RWPE1 (cell line): ENCODE data around the gene BLID.

Experiments used
- CTCF ChIA-PET: fragments of 350-600 bp; sonication (Branson Sonifier 250); formaldehyde crosslinking; extraction: SDS; loops from one replicate; lab custom pipeline; 2021; lab: Yijun Ruan, JAX
- POLR2A ChIA-PET: fragments of 400-600 bp; formaldehyde crosslinking; extraction: SDS; loops from one replicate; lab custom pipeline; 2020; ENCODE audit warnings: antibody characterized with exemption; ENCODE audit not compliant: low non-redundant PET; lab: Yijun Ruan, JAX
- DNase-seq: peaks from one replicate; pipeline ENCODE4 v3.0.0; 2012; ENCODE audit warnings: low spot score
- H3K27ac ChIP-seq: fragments of 450-650 bp; 2 replicates; pipeline ENCODE4 v1.5.1; 2017
- TF ChIP-seq, protein P1 (sequence below): fragments of 450-650 bp; conservative IDR thresholded peaks from 2 replicates; pipeline ENCODE4 v1.5.1; 2017; ENCODE audit warnings: low read depth, mild to moderate bottlenecking

Gene BLID

DNA sequence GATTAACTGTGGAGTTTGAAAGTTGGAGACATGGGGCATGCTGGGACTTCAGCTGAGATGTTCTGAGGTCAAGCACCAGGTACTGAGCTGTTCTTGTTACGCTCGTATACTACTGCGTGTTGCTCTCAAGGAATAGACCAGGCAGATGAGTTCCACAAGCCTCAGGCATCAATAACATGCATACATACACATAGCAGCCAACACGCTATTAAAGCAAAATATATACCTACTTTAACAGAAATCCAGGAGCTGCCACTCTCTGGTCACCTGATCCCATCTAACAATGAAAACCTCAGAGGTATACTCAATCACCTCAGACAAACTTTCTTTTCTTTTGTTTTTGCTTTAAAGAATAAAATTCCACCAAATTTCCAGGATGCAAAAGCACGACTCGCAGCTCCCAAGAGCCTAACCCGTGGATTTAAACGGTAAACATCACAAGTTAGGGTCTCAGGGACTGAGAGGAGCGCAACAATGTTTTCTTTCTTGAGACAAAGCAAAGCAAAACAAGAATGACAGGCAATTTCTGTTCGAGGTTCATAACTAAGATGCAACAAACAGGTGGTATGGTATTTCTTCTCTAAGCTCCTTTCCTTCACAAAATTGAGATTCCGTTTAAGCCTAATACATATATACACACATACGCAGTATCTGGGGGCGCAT lies 16.5 kb downstream of the BLID start:
- ChIA-PET POLR2A (no interaction called here), CTCF (no interaction called here)
- TF ChIP-seq, protein P1, sequence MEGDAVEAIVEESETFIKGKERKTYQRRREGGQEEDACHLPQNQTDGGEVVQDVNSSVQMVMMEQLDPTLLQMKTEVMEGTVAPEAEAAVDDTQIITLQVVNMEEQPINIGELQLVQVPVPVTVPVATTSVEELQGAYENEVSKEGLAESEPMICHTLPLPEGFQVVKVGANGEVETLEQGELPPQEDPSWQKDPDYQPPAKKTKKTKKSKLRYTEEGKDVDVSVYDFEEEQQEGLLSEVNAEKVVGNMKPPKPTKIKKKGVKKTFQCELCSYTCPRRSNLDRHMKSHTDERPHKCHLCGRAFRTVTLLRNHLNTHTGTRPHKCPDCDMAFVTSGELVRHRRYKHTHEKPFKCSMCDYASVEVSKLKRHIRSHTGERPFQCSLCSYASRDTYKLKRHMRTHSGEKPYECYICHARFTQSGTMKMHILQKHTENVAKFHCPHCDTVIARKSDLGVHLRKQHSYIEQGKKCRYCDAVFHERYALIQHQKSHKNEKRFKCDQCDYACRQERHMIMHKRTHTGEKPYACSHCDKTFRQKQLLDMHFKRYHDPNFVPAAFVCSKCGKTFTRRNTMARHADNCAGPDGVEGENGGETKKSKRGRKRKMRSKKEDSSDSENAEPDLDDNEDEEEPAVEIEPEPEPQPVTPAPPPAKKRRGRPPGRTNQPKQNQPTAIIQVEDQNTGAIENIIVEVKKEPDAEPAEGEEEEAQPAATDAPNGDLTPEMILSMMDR = no peak
- H3K27ac ChIP-seq = no peak overlapping the region
- DNase-seq = no peak

DNA sequence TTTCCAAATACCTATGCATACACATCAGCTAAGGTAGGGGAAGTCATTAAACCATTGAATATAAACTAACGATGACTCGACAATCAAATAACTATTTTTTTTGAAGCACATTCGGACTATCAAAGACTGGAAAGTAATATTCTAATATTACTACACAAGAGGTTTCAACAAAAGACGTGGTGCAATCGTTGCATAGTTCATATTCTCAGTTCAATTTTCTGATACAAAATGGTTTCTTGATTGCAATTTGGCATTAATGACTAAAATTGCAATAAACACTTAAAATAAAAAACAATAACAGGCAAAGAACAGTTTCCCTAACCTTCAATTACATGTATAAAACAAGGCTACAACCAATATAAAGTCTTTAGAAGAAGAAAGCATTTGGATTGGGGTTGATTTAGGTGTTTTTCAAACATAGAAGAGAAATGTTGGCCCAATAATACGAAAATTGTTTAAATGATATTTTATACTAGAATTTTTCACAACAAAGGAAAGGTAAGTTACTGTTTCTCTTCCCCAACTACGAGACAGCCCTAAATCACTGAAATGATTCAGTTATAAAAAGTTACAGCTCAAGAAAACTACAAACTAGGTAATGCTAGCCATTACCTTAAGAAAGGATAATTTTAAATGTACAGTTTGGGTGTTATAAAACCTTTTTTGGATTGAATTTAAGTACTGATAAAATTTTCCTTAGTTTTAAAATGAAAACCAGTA lies 17.6 kb downstream of the BLID start:
- POLR2A ChIA-PET = no interaction called here
- TF ChIP-seq, protein P1 = no peak
- CTCF ChIA-PET = no interaction called here
- no peak overlapping the region for H3K27ac ChIP-seq
- DNase-seq = no peak

DNA sequence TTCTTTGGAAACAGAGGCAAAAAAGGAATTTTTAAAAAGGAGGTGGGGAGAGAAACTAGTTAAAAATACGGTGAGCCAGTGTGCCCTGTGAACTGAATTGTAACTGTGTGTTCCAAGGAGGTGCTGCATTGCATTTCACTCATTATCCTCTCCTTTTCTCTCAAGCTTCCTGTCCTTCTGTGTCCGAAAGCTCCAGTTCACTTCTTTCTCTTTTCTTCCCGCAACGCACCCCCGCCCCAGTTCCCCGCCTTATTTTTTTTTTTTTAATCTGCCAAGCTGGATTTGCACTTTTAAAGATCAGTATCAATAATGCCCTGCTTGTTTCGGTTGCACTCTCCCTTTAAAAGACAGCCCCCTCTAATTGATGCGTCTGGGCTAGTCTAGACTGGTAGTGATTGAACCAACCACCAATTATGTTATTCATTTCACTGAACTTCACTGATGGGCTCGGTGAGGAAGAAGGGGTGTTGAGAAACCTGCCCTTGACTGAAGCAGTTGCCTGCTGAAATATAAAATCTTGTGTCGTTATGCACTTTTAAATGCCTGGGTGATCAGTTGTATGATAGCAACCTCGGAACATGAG lies 18.5 kb downstream of the BLID start:
- DNase-seq = peak; percentile 28
- POLR2A ChIA-PET = no interaction called here
- CTCF ChIA-PET = no interaction called here
- TF ChIP-seq, protein P1 = no peak
- H3K27ac ChIP-seq = no peak overlapping the region

DNA sequence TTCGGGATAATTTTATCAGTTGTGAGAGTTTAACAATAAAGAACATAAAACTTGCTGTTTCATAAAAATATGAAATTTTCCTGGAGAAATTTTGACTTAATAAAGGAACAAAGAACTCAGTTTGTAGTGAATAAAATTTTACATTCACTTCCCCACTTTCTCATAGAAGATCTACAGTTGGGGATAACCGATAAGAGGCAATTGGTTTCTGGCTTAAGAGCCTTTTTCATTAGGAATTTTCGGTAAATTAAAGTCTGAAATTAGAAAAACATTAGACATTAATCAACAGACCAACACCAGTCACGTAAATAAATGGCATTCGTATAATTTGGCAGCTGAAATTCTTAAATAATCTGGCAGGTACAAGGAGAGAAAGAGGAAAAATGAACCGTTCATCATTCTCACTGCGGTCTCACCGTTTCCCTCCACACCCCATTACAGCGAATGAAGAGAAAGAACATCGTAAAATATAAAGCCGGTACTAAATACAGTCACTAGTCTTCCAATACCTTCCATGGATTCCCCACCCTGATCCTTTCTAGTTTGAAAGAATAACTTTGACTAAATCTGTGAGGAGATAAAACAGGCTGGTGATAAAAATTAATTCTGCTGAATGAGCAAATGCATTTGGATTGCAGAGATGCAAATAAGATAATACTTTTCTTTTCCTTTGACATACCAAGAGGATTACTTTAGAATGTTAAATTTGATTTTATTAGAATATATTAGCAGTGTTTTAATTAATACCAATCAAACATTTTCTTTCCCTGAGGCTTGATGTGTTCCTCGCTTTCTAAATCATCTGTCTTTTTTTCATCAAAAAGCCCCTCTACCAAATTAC lies 19.5 kb downstream of the BLID start:
- no peak for DNase-seq
- TF ChIP-seq, protein P1 = no peak
- ChIA-PET CTCF (no interaction called here), POLR2A (no interaction called here)
- no peak overlapping the region for H3K27ac ChIP-seq

DNA sequence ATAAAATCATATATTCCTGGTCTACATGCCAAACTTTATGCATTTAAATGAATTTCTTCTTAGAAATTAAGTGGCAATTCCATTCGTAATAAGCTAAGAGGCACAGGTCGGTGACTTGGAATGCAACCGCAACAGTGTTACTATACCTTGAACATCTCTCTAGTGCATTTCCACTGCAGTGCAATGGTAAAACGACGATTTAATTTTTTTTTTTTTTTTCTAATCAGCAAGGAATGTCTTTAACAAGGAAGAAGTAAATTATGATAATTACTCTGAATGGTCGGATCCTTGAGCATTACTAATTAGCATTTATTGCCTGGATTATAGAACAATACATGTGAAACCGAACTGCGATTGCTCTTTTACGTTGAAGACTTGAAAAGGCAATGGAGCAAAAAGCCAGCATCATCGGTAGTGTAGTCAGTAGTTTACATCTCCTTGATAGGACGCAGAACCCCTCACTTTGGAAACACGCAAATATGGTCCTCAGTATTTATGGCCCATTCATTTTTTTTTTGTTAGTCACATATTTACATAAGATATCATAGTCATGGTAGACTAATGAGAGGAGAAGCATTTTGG lies 20.2 kb downstream of the BLID start:
- TF ChIP-seq, protein P1 = no peak

DNA sequence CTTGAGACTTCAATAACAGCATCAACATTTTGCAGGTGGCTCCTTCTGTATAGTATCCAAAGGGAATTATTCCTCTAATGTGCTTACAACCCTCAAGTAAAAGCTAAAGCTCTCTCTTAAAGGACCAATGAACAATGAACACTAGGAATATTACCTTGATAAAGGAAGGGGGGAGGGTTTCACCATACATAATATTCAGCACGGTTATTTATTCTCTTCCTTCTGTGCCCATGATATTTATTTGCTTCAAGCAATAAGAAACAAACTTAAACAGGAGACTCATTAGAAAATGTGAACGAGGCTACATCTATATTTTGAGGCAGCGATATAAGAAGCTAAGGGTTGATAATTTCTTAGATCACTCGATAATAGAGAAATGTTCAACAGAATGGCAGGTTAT lies 21.2 kb downstream of the BLID start:
- TF ChIP-seq, protein P1 = no peak
- no peak overlapping the region for H3K27ac ChIP-seq
- ChIA-PET CTCF (no interaction called here), POLR2A (no interaction called here)
- no peak for DNase-seq

More for the DNA sequence above, 20.2 kb downstream of the BLID start:
- DNase-seq = no peak
- POLR2A ChIA-PET = no interaction called here
- CTCF ChIA-PET = no interaction called here
- no peak overlapping the region for H3K27ac ChIP-seq
